Stromal cell of bone marrow (primary cell): ENCODE measurements around the gene ABCB6.
A peak's percentile ranks its signal among the peaks of the same experiment; 100 is the strongest.

Experiments used
- DNase-seq: peaks from one replicate; pipeline ENCODE4 v3.0.0-alpha.2; 2012; ENCODE audit warnings: low read depth

ABCB6 gene

DNA sequence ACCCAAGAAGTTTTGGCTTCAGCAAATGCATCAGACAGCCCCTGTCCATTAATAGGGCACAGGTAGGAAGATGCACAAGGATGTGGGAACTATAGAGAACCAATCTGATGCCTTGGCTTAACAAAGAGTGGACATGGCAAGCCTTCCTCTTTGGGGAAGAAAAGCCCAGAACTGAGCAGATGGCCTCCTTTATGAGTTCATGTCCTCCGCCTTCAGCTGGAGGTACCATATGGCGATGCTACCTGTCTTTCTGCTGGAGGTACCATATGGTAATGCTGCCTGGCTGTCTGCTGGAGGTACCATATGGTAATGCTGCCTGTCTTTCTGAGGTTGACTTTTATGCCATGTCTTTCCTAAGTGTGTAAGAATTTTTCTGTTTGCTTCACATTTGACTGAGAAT is 34.6 kb downstream of the ABCB6 start:
- no peak for DNase-seq

DNA sequence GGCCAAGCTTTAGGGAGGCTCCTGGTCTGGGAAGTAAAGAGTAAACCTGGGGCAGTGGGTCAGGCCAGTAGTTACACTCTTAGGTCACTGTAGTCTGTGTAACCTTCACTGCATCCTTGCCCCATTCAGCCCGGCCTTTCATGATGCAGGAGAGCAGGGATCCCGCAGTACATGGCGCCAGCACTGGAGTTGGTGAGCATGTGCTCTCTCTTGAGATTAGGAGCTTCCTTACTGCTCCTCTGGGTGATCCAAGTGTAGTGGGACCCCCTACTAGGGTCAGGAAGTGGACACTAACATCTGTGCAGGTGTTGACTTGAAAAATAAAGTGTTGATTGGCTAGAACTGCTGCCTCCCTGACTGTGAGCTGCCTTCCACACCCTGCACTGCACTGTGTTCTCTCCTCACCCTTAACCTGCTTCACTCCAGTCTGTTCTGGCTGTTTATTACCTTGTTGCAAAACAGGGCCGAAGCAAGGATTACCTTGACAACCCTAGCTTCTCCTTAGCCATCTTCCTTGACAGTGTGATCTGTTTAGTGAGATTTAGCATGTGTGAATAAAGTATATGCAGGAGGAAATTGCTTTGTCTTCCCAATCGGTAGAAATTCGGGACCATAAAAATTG is 35.5 kb downstream of the ABCB6 start:
- no peak for DNase-seq

DNA sequence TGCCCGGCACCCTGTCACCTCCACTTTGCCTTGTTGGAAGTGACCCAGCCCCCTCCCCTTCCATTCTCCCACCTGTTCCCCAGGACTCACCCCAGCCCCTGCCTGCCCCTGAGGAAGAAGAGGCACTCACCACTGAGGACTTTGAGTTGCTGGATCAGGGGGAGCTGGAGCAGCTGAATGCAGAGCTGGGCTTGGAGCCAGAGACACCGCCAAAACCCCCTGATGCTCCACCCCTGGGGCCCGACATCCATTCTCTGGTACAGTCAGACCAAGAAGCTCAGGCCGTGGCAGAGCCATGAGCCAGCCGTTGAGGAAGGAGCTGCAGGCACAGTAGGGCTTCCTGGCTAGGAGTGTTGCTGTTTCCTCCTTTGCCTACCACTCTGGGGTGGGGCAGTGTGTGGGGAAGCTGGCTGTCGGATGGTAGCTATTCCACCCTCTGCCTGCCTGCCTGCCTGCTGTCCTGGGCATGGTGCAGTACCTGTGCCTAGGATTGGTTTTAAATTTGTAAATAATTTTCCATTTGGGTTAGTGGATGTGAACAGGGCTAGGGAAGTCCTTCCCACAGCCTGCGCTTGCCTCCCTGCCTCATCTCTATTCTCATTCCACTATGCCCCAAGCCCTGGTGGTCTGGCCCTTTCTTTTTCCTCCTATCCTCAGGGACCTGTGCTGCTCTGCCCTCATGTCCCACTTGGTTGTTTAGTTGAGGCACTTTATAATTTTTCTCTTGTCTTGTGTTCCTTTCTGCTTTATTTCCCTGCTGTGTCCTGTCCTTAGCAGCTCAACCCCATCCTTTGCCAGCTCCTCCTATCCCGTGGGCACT is 36.2 kb downstream of the ABCB6 start:
- no peak for DNase-seq

DNA sequence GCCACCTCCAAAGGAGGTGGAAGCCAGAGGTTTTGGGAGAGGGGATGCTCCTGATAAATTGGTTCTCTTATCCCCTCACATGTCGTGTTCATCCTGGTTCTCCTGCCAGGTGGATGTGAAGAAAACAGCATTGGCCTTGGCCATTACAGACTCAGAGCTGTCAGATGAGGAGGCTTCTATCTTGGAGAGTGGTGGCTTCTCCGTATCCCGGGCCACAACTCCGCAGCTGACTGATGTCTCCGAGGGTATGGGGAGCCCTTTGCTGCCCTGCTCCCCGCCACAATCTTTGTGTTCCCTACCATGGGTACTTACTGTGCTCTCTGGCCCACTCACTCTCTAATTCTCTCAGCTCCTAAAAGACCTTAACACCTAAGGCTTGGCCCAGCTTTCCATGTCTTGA is 37.2 kb downstream of the ABCB6 start:
- no peak for DNase-seq

DNA sequence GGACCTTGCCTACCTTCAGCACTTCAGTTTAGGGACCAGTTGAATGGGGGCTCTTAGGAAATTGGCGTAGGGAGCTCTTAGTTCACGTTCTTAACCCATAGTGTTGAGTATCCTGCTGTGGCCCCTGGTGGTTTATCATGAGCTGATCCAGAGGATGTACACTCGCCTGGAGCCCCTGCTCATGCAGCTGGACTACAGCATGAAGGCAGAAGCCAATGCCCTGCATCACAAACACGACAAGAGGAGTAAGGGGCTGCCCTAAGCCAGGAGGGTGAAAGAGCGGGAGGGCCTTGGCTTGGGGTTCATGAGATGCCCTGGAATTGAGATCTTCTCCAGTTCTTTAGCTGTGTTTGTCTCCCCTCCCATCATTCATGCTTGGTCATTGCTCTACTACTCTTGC is 37.8 kb downstream of the ABCB6 start:
- no peak for DNase-seq

DNA sequence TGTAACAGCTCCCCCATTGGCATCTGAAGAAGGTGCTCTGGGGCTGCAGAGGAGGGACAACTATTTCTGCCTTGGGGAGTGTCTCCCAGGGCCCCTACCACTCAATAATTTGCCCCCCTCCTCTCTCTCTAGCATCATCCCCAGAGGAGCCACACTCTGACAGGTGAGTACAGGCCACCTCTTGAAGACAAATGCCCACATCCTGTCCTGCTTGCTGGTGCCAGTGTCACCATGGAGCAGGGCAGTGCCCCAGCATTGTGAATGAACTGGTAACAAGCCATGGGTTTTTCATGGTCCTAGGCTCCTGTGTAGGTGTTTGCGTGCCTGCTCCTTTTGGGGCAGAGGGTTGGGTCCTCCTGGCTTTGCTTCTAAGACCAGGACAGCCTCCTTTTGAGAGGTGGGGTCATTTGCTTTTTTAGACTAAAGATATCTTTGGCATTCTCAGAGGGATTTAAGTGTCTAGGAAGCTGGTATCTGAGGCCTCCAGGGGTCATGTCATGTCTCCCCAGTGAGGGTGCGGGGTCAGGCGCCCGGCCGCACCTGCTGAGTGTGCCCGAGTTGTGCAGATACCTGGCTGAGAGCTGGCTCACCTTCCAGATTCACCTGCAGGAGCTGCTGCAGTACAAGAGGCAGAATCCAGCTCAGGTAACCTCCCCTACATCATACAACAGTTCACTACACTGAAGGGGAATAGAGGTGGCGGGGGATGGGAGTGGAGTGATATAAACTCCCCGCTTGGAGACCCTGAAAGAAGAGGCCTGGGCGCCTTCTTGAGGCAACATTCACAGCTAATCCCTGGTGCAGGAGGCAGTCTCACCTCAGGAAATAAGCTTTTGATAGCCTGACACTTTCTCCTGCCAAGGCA is 38.9 kb downstream of the ABCB6 start:
- no peak for DNase-seq

DNA sequence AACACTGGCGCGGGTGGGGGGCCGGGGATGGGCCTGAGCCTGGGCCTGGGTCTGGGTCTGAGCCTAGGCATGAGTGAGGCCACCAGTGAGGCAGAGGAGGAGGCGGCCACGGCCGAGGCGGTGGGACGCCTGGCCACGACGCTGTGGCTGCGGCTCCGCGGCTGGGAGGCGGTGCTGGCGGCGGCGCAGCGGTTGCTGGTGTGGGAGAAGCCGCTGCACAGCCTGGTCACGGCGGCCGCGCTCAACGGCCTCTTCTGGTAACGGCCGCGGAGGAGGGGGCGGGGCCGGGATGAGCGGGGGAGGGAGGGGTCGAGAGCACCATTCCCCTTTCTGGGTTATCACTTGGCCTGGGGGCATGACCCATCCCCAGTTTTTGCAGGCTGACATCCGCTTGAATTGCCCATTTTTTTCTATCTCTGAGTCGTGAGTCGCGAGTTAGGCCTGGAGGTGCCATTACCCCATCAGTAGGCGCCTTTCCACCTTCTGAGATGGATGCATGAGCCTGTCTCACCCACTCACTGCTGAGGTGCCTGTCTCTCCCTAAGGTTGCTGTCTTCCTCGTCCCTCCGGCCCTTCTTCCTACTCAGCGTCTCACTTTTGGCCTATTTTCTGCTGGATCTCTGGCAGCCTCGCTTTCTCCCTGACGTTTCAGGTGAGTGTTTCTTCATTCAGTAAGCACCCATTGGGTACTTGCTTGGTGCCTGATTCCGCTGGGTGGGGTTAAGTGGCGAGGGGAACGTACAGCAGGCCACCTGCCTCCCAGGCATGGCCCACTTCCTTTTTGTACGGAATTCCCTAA is 40.2 kb downstream of the ABCB6 start:
- DNase-seq, result no peak

DNA sequence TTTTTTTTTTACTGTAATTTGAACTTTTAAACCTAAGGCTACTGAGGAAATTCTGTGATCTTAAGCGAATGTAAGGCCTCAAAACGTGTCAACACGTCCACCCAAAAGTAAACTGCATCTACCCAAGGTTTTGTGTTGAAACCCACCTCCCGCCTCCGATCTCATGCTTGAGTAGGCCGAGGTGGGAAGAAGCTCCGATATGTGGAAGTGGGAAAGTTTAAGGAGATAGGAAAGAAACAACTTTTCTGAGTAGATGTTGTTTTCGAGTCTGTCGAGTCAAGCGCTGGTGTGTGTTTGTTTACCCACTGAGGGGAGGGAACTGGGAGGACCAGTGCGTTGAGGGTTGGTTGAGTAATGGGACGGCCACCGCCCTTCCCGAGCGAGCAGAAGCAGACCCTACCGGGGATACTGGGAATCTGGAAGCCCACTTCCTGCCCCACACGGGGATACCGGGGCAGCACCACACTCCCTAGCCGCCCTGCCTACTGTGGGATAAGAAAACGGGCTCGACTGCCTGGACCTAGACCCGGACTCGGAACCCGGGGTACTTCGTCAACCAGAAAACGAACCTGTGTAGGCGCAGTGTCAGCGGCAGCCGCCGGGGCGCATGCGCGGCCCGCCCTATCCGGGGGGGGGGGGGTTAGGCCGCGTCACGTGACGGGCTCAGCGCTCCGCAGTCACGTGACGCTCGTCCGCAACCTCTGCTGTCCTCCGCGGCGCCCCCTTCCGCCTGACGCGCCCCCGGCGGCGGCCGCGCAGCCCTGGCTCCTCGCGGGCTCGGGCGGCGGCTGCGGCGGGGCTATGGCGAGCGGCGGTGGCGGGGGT is 41.0 kb downstream of the ABCB6 start, which contains the start of gene RETREG2:
Gene RETREG2 (plus strand): TSS at position 724 of the 825 bp plus-strand sequence. CDS start 78 bp downstream, at position 802.
- DNase-seq, result peak; percentile 79

DNA sequence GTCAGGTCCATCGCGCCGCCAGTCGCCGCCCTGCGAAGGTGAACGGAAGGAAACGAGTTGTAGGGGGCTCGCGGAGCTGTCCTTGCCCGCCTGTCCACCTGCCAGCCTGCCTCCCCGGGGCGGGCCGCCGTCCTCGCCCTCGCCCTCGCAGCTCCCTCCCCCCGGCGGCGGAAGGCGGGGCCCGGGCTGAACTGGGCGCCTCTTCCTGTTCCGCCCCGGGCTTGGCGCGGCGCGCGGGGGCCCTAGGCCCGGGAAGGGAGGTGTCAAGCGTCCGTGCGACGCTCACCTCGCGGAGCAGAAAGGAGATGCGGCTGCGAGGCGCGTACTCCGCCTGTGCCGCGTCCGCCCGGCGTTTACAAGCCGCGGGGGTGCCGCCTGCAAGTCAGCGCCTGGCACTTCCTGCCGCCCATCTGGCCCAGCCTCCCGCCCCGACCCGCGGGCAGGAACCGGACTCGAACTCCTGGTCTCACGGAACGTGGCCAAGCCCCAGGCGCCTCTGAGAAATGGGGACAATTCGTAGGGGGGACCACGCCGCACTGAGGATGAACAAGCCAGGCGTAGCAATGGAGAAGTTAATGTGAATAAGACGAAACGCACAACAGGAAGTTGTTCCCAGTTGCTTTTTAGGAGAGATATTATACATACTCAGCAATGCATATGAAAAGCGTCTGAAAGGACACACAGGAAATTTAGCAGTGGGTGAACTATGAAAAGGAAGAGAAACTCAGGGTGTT is 41.8 kb downstream of the ABCB6 start, which contains the start of gene CNPPD1:
Gene CNPPD1 (minus strand): TSS at position 108 of the 734 bp plus-strand sequence. CDS start 97 bp downstream, at position 11.
- DNase-seq, result peak; percentile 67

DNA sequence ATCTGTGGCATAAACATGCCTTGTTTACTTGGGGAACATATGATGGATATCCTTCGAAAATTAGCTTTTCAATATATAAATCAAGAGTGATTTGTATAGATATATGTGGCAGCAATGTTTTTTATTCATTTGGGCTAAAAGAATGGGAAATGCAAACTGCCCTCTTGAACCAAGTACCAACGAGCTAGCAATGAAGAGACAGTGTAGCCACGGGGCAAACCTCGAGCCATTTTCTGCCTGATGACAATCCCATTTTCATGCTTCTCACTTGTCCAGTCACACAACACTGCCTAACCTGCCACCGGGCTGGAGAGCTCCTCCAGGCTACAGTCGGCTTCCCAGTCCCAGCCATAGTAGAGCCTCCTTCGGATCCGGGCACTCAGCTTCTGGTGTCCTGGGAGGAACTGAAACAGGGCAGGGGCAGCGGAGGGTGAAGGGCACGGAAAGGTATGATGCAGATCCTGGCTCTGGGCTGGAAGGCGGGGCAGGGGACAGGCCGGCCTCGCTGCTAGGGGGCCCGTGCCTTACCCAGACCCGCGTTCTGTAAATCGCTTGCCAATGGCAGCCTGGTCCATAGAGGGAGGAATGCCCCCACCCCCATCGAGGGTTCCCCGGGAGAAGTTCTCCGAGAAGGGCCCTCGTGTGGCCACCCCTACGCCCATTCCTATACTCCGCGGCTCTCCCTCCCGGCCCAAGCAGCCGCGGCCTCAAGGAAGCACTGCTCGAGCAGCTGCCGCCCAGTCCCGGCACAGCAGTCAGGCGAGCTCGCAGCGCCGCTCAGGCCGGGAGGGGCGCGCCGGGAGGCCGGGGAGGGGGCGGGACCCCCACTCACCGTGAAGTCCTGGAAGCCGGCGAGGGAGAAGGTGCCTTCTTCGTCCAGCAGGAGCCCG is 42.6 kb downstream of the ABCB6 start:
- DNase-seq, result no peak

DNA sequence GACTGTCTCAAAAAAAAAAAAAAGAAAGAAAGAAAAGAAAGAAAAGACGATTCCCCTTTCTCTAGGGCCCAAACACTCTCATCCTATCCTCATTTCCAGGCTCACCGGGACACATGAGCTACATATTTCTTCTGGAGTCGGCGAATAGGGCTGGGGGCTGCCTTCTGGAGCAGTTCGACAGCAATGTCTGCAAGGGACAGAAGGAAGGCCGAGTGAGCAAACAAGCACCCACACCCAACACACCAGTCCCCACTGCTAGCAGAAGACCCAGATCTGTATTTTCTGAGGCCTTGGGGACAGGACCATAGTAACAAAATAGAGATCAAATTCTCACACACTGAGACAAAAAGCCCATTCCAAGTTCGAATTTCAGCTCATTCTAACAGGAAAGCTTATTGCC is 43.3 kb downstream of the ABCB6 start:
- no peak for DNase-seq

DNA sequence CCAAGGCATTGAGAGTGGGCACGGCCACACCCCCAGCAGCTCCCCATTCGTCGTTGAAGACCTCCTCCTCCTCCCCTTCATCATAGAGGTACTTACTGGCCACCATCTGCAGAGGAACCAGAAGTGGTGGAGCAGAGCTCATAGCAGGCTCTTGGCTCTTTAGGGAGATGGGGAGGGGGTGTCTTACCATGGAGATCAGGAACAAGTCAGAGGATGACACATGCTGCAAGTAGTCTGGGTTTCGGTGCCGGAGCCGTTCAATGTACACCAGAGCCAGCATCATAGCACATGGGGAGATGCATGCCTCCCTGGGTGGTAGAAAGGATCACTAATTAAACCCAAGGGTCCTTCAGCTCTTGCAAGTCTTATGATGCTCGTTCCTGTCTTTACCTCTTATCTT is 44.0 kb downstream of the ABCB6 start:
- DNase-seq, result no peak

DNA sequence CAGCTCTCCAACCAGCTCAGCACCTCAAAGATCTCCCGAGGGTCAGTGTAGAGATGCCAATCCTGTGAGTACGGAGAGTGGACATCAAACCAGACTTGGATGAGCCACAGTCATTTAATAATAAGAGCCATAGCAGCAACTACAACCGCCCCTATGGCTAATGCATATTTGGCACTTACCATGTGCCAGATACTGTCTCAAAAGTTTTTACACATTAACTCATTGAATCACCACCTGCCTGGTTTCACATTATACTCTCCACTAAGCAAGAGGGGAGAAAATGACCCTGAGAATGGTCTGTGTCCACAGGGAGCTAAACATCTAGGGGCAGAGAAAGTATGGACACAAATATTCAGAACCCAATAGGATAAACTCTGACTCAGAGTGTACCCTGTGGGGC is 44.6 kb downstream of the ABCB6 start:
- no peak for DNase-seq

DNA sequence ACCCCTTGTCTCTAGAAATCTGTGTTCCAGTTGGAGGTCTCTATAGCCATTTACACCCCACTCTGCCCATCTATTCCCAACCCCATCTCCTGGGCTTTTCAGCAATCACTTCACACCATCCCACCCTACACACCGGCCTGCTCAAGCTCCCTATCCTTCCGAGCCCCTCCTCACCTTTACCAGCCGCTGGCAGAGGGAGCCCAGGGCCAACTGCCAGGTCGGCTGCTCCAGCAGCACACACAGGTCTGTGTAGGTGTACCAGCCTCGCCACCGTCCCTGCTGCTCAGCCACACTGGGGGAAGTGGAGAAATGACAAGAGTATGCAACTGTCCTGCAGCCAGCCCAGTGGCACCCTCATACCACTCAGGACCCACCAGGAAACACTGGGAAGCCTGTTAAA is 45.6 kb downstream of the ABCB6 start:
- no peak for DNase-seq

DNA sequence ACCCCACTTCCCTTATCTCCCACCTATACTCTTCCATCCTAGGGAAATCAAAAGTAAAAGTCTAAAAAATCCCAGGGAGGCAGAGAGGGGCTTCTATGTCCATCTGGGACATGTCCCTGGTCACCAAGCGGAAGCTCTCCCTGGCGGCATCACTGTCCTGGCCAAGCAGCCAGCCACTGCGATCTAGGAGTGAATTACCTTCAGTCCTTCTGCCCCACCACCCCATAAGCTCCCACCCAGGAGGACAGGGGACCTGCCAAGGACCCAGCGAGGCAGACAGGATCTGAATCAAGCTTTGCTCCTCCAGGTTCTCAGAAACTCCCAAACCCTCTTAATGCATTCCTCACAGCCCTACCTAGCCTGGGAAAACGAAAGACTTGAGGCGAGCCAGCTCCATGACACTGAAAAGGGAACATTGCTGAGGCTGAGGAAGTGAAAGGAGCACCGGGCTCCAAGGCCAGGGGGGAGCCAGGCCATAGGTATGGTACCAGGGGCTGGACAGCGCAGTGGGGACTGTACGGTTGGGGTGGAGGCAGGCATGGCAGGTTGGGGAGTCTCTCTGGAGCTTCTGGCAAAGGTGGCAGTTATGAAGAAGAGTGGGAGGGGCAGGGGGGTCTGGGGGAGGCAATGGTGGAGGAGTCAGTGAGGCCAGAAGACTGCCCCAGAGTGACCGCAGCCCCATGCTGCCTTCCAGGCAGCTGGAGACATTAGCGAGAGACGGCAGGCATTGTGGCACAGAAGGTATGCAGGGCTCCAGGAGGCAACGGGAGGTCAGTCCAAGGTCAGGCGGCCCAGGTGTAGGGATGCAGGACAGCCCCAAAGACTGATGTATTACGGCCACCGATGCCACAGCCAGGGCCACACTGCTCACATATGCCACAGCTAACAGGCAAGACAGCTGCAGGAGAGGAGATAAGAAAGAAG is 46.3 kb downstream of the ABCB6 start:
- DNase-seq, result no peak

DNA sequence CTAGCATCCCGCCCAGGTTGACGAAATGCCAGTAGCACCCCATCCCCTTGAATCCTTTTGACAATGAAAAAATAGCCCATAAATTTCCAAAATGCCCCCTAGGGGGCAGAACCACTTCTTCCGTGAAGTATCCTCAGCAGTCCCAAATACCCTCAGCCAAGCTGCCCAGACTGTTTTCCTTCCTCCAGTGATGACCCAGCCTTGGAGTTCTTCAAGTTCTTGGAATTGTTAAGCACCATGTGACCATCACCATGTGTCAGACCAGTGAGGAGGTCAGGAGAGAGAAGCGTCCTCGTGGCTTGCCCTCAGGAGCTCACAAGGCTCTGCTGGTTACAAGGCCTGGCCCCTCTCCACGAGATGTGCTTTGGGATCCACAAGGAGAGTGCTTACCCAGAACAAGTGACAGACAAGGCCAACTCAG is 47.5 kb downstream of the ABCB6 start:
- DNase-seq, result peak; percentile 94

DNA sequence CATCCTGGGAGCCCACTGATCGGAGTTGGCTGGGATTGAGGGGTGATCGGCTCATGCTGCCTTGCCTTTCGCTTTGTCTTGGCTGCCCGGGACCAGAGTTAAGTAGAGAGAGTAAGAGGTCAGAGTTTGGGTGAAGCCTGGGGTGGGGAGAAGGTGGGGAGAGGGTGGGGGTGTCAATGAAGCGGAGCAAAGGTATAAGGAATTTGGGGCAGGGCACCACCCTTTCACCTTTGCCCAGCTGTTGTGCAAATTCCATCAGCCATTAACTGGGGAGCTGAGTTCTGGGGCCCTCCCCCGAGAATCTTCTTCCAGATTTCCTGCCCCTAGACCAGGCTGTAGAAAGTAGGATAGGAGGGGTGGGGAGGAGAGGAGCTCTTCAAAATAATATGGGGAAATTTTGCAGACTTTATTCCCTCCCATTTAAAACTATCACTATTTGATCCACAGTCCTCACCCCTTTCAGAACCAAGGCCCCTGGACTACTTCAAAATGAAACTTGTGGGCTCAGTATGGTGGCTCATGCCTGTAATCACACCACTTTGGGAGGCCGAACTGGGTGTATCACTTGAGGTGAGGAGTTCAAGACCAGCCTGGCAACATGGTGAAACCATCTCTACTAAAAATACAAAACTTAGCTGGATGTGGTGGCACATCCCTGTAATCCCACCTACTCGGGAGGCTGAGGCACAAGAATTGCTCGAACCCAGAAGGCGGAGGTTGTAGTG is 48.7 kb downstream of the ABCB6 start, which contains the start of gene SLC23A3:
Gene SLC23A3 (minus strand): TSS at position 100 of the 725 bp plus-strand sequence. CDS start 45 bp downstream, at position 55.
- DNase-seq, result no peak
